H9 (cell line): Measurements from ENCODE around the gene CPSF6. TPM values are rescaled to one million over a fixed set of nuclear protein-coding genes. Genes with fewer than 3 reads are reported as not detected.

Experiments used
- DNase-seq: peaks from one replicate; pipeline ENCODE4 v3.0.0-alpha.2; 2017
- H2AFZ ChIP-seq: one replicate; pipeline ENCODE4 v1.6.1; 2013; ENCODE audit warnings: mild to moderate bottlenecking, low read length, control low read depth, moderate library complexity
- H2AK5ac ChIP-seq: 2 replicates; pipeline ENCODE4 v1.6.1; 2013; ENCODE audit warnings: low read length, control low read depth, mixed read lengths; ENCODE audit not compliant: insufficient read length
- H2BK120ac ChIP-seq: one replicate; pipeline ENCODE4 v1.6.1; 2013; ENCODE audit warnings: low read depth, mild to moderate bottlenecking, low read length, control low read depth, inconsistent platforms; ENCODE audit not compliant: poor library complexity, severe bottlenecking
- H2BK12ac ChIP-seq: 2 replicates; pipeline ENCODE4 v1.6.1; 2013; ENCODE audit warnings: low read length, control low read depth, mixed read lengths, low read depth; ENCODE audit not compliant: insufficient read length
- H2BK15ac ChIP-seq: 2 replicates; pipeline ENCODE4 v1.6.1; 2013; ENCODE audit warnings: low read depth, low read length, control low read depth
- H2BK20ac ChIP-seq: one replicate; pipeline ENCODE4 v1.6.1; 2013; ENCODE audit warnings: low read depth, mild to moderate bottlenecking, low read length, control low read depth, inconsistent platforms; ENCODE audit not compliant: poor library complexity, severe bottlenecking
- H2BK5ac ChIP-seq: 2 replicates; pipeline ENCODE4 v1.6.1; 2013; ENCODE audit warnings: low read length, control low read depth, mixed read lengths; ENCODE audit not compliant: insufficient read length
- H3K14ac ChIP-seq: 2 replicates; pipeline ENCODE4 v1.6.1; 2013; ENCODE audit warnings: low read length, control low read depth; ENCODE audit not compliant: insufficient read depth
- H3K18ac ChIP-seq: 2 replicates; pipeline ENCODE4 v1.6.1; 2013; ENCODE audit warnings: low read depth, mild to moderate bottlenecking, mixed read lengths, low read length, control low read depth; ENCODE audit not compliant: insufficient read length
- H3K23ac ChIP-seq: 2 replicates; pipeline ENCODE4 v1.6.1; 2013; ENCODE audit warnings: low read length, control low read depth, mixed read lengths, low read depth; ENCODE audit not compliant: insufficient read length
- H3K23me2 ChIP-seq: 2 replicates; pipeline ENCODE4 v1.6.1; 2013; ENCODE audit warnings: low read depth, mild to moderate bottlenecking, mixed read lengths, low read length, control low read depth; ENCODE audit not compliant: insufficient read length, poor library complexity, severe bottlenecking
- H3K27ac ChIP-seq: 2 replicates; pipeline ENCODE4 v1.5.1; 2013; ENCODE audit warnings: low read length, control low read depth, mixed read lengths, low read depth; ENCODE audit not compliant: insufficient read length
- H3K27me3 ChIP-seq: 2 replicates; pipeline ENCODE4 v1.6.1; 2013; ENCODE audit warnings: low read length, control low read depth, inconsistent platforms; ENCODE audit not compliant: insufficient read depth
- H3K4ac ChIP-seq: 2 replicates; pipeline ENCODE4 v1.6.1; 2013; ENCODE audit warnings: low read depth, mild to moderate bottlenecking, control low read depth, inconsistent platforms, low read length, moderate library complexity
- H3K4me1 ChIP-seq: 2 replicates; pipeline ENCODE4 v1.6.1; 2013; ENCODE audit warnings: low read length, control low read depth, inconsistent platforms; ENCODE audit not compliant: insufficient read depth
- H3K4me2 ChIP-seq: 2 replicates; pipeline ENCODE4 v1.6.1; 2013; ENCODE audit warnings: low read length, control low read depth, mixed read lengths; ENCODE audit not compliant: insufficient read length, insufficient read depth
- H3K56ac ChIP-seq: 2 replicates; pipeline ENCODE4 v1.6.1; 2013; ENCODE audit warnings: low read depth, mild to moderate bottlenecking, mixed read lengths, low read length, control low read depth; ENCODE audit not compliant: insufficient read length
- H3K79me1 ChIP-seq: 2 replicates; pipeline ENCODE4 v1.6.1; 2013; ENCODE audit warnings: low read depth, mild to moderate bottlenecking, moderate library complexity, low read length, control low read depth, inconsistent platforms; ENCODE audit not compliant: insufficient read depth, poor library complexity, severe bottlenecking
- H3K79me2 ChIP-seq: 2 replicates; pipeline ENCODE4 v1.6.1; 2013; ENCODE audit warnings: low read length, control low read depth, inconsistent platforms; ENCODE audit not compliant: insufficient read depth
- H3K9ac ChIP-seq: 2 replicates; pipeline ENCODE4 v1.6.1; 2013; ENCODE audit warnings: low read length, control low read depth, mixed read lengths; ENCODE audit not compliant: insufficient read length; ENCODE audit errors: extremely low read depth
- H3K9me3 ChIP-seq: one replicate; pipeline ENCODE4 v1.6.1; 2013; ENCODE audit warnings: low read depth, low read length, inconsistent platforms; ENCODE audit not compliant: control insufficient read depth
- H3T11ph ChIP-seq: one replicate; pipeline ENCODE4 v1.6.1; 2013; ENCODE audit warnings: mild to moderate bottlenecking, low read length, control low read depth, inconsistent platforms
- H4K20me1 ChIP-seq: one replicate; pipeline ENCODE4 v1.6.1; 2013; ENCODE audit not compliant: control insufficient read depth, insufficient read length, insufficient read depth
- H4K5ac ChIP-seq: 2 replicates; pipeline ENCODE4 v1.6.1; 2013; ENCODE audit warnings: low read depth, mild to moderate bottlenecking, mixed read lengths, low read length, control low read depth; ENCODE audit not compliant: insufficient read length
- H4K8ac ChIP-seq: replicated peaks from 2 replicates; pipeline ENCODE4 v1.6.1; 2013; ENCODE audit warnings: low read length, control low read depth, mixed read lengths, low read depth; ENCODE audit not compliant: insufficient read length
- H4K91ac ChIP-seq: 2 replicates; pipeline ENCODE4 v1.6.1; 2013; ENCODE audit warnings: low read depth, mild to moderate bottlenecking, moderate library complexity, mixed read lengths, low read length, control low read depth; ENCODE audit not compliant: insufficient read length
- H3K27ac Mint-ChIP-seq, 3 experiments: 2 replicates in 2 of 3; 3 replicates in 1 of 3; pipeline ENCODE4 v1.8.0; 2020 to 2021; ENCODE audit warnings: mixed read lengths in 3 of 3, mild to moderate bottlenecking in 1 of 3, moderate library complexity in 1 of 3
- H3K27me3 Mint-ChIP-seq: 2 replicates; pipeline ENCODE4 v1.8.0; 2021; ENCODE audit warnings: low read depth, mild to moderate bottlenecking, moderate library complexity, mixed read lengths
- H3K36me3 Mint-ChIP-seq, 3 experiments: 2 replicates in 2 of 3; 3 replicates in 1 of 3; pipeline ENCODE4 v1.8.0; 2020 to 2021; ENCODE audit warnings: low read depth in 3 of 3, mixed read lengths in 3 of 3; ENCODE audit not compliant: insufficient read depth in 1 of 3
- H3K4me1 Mint-ChIP-seq, 2 experiments: 2 replicates each; pipeline ENCODE4 v1.8.0; 2020; ENCODE audit warnings: mixed read lengths in 2 of 2
- H3K4me3 Mint-ChIP-seq, 2 experiments: 2 replicates in 1 of 2; 3 replicates in 1 of 2; pipeline ENCODE4 v1.8.0; 2020 to 2021; ENCODE audit warnings: mild to moderate bottlenecking in 2 of 2, mixed read lengths in 2 of 2, moderate library complexity in 1 of 2
- H3K9me3 Mint-ChIP-seq, 2 experiments: 2 replicates in 1 of 2; 3 replicates in 1 of 2; pipeline ENCODE4 v1.8.0; 2020; ENCODE audit warnings: mild to moderate bottlenecking in 2 of 2, mixed read lengths in 2 of 2, moderate library complexity in 1 of 2
- CTCF ChIP-seq: fragments of 200-600 bp; sonication (generic); conservative IDR thresholded peaks from 3 replicates; pipeline ENCODE4 v1.8.0; 2021; ENCODE audit warnings: antibody characterized with exemption, mild to moderate bottlenecking
- WGBS: extraction: QIAGEN DNeasy Blood & Tissue Kit; methylation state at CpG from one replicate; pipeline ENCODE4 v1.1.7; 2013; ENCODE audit warnings: missing lambda C conversion rate, low lambda C conversion rate, mixed read lengths; ENCODE audit not compliant: insufficient read length; ENCODE audit errors: extremely low coverage; 5-methylcytosine and 5-hydroxymethylcytosine counted together
- total RNA-seq: library from RNA; stranded (reverse); gene quantifications from 2 replicates; pipeline ENCODE4 v1.2.1, GENCODE V29; 2021

The CPSF6 gene
- total RNA-seq, 1 experiment from 2014 or later = 183 TPM

GRCh38 chr12:69210661-69211060, 28.7 kb upstream of the CPSF6 start:
- H3K9me3 ChIP-seq = no peaks in the 10 kb centered on the region
- no peak overlapping the region for H4K91ac ChIP-seq
- Mint-ChIP-seq H3K27ac (no peak overlapping the region), H3K9me3 (peaks cover 0 to 8% of the 10 kb centered on the region in 2 experiments; a peak in 1 of 5 replicates), H3K27me3 (no peaks in the 10 kb centered on the region; the same call in 1 of the 2 replicates), H3K4me1 (no peaks in the 10 kb centered on the region), H3K36me3 (no peaks in the 10 kb centered on the region), H3K4me3 (no peak overlapping the region)
- no peaks in the 10 kb centered on the region for H4K20me1 ChIP-seq
- H3K79me1 ChIP-seq = no peaks in the 10 kb centered on the region
- H3K9ac ChIP-seq = no peak overlapping the region
- no peaks in the 10 kb centered on the region for H3K4me1 ChIP-seq
- H4K8ac ChIP-seq = no peak overlapping the region
- H3K4me2 ChIP-seq = no peak overlapping the region
- H4K5ac ChIP-seq = no peak overlapping the region
- H3K14ac ChIP-seq = no peak overlapping the region
- H2BK12ac ChIP-seq = no peak overlapping the region
- H2AK5ac ChIP-seq = no peak overlapping the region
- H3K27me3 ChIP-seq = no peaks in the 10 kb centered on the region
- H2BK20ac ChIP-seq = no peak overlapping the region
- no peak overlapping the region for H3K23ac ChIP-seq
- H3T11ph ChIP-seq = no peak overlapping the region
- no peak overlapping the region for H2BK120ac ChIP-seq
- no peak overlapping the region for H2AFZ ChIP-seq
- no peak overlapping the region for H3K56ac ChIP-seq
- no peak overlapping the region for H2BK15ac ChIP-seq
- WGBS = no CpG with 5 or more reads among the region's 3 CpGs
- no peak overlapping the region for H3K4ac ChIP-seq
- H3K23me2 ChIP-seq = no peaks in the 10 kb centered on the region
- H3K79me2 ChIP-seq = no peaks in the 10 kb centered on the region
- no peak overlapping the region for H3K27ac ChIP-seq
- no peak overlapping the region for H3K18ac ChIP-seq
- no peak overlapping the region for H2BK5ac ChIP-seq
- TF ChIP-seq CTCF = no peak
- no peak for DNase-seq
